A549 (cell line): ENCODE data around the gene TCOF1. TPM values are rescaled to one million over a fixed set of nuclear protein-coding genes. Genes with fewer than 3 reads are reported as not detected.

Experiments used
- ATAC-seq, 2 experiments: fragments of 200-7000 bp in 1 of 2; fragments of >200 bp in 1 of 2; cut with Nextera tagmentation in 1 of 2; cut with Tn5 transposase in 1 of 2; 3 replicates each; pipeline versions ENCODE4 v1.8.0 to v1.9.1; 2018 to 2020; ENCODE audit warnings: mild to moderate bottlenecking in 1 of 2, moderate library complexity in 1 of 2
- CTCF ChIA-PET: fragments of 300-600 bp; sonication (Branson Sonifier 250); formaldehyde crosslinking; extraction: SDS; loops from one replicate; lab custom pipeline; 2021; ENCODE audit warnings: antibody characterized with exemption, inconsistent platforms; lab: Yijun Ruan, JAX
- POLR2A ChIA-PET: fragments of 350-600 bp; formaldehyde crosslinking; extraction: SDS; loops from one replicate; lab custom pipeline; 2021; ENCODE audit warnings: antibody characterized with exemption, inconsistent platforms; lab: Yijun Ruan, JAX
- DNase-seq, 2 experiments: peaks; one replicate each; pipeline versions ENCODE4 v3.0.0 to v3.0.0-alpha.2; 2011 to 2016; ENCODE audit warnings: low read depth in 1 of 2, low spot score in 1 of 2
- FAIRE-seq: peaks from 2 replicates; lab custom pipeline; 2011; peaks lifted over from hg19 to GRCh38; lab: Jason Lieb, UNC
- H3K27ac ChIP-seq, 2 experiments: fragments of >200 bp; sonication (Bioruptor Twin); formaldehyde crosslinking; 3 replicates each; pipeline ENCODE4 v1.5.1; 2016 to 2017
- H3K4me1 ChIP-seq: fragments of >200 bp; sonication (Bioruptor Twin); formaldehyde crosslinking; 3 replicates; pipeline ENCODE4 v1.6.1; 2016
- H3K4me2 ChIP-seq: fragments of >200 bp; sonication (Bioruptor Twin); formaldehyde crosslinking; 3 replicates; pipeline ENCODE4 v1.6.1; 2016
- H3K4me3 ChIP-seq: fragments of >200 bp; sonication (Bioruptor Twin); formaldehyde crosslinking; 3 replicates; pipeline ENCODE4 v1.5.1; 2016
- H3K9me3 ChIP-seq: fragments of >200 bp; sonication (Bioruptor Twin); formaldehyde crosslinking; 3 replicates; pipeline ENCODE4 v1.6.1; 2016
- BHLHE40 ChIP-seq: IDR thresholded peaks from 2 replicates; pipeline ENCODE4 v1.6.1; 2012; ENCODE audit warnings: low read depth, low read length, inconsistent platforms
- CBX2 ChIP-seq: fragments of 200-600 bp; sonication (generic); IDR thresholded peaks from 2 replicates; pipeline ENCODE4 v1.6.1; 2016; ENCODE audit warnings: low read depth, mild to moderate bottlenecking, borderline replicate concordance
- CBX8 ChIP-seq: fragments of 200-600 bp; sonication (generic); IDR thresholded peaks from 2 replicates; pipeline ENCODE4 v1.6.1; 2016
- E2F6 ChIP-seq: IDR thresholded peaks from 2 replicates; pipeline ENCODE4 v1.6.1; 2012; ENCODE audit warnings: low read depth, borderline replicate concordance
- EHF ChIP-seq: fragments of 250-450 bp; sonication (Bioruptor Pico); IDR thresholded peaks from 2 replicates; pipeline ENCODE4 v1.5.0; 2020; ENCODE audit warnings: mild to moderate bottlenecking
- EHMT2 ChIP-seq: fragments of 200-600 bp; sonication (generic); IDR thresholded peaks from 2 replicates; pipeline ENCODE4 v1.6.1; 2016; ENCODE audit warnings: antibody characterized with exemption, low read depth, mild to moderate bottlenecking, moderate library complexity
- ESRRA ChIP-seq: fragments of 150-350 bp; IDR thresholded peaks from 2 replicates; pipeline ENCODE4 v1.6.1; 2014; ENCODE audit warnings: mild to moderate bottlenecking, low read length, borderline replicate concordance
- FOXS1 ChIP-seq: fragments of 250-450 bp; sonication (Bioruptor Pico); IDR thresholded peaks from 2 replicates; pipeline ENCODE4 v1.5.0; 2020; ENCODE audit warnings: mild to moderate bottlenecking, moderate library complexity
- HDAC2 ChIP-seq: fragments of 200-600 bp; sonication (generic); IDR thresholded peaks from 2 replicates; pipeline ENCODE4 v1.6.1; 2016
- HOXA7 ChIP-seq: fragments of 250-450 bp; sonication (Bioruptor Pico); IDR thresholded peaks from 2 replicates; pipeline ENCODE4 v1.5.0; 2020; ENCODE audit warnings: mild to moderate bottlenecking, moderate library complexity
- HOXB13 ChIP-seq: fragments of 250-450 bp; sonication (Bioruptor Pico); IDR thresholded peaks from 2 replicates; pipeline ENCODE4 v1.5.0; 2020; ENCODE audit warnings: low read depth, mild to moderate bottlenecking, moderate library complexity
- NPAS2 ChIP-seq: fragments of 250-450 bp; sonication (Bioruptor Pico); IDR thresholded peaks from 2 replicates; pipeline ENCODE4 v1.8.0; 2022; ENCODE audit warnings: mild to moderate bottlenecking, moderate library complexity, borderline replicate concordance
- POLR2A ChIP-seq: IDR thresholded peaks from 2 replicates; pipeline ENCODE4 v1.6.1; 2012; ENCODE audit warnings: mild to moderate bottlenecking, low read length
- RARB ChIP-seq: fragments of 250-450 bp; sonication (Bioruptor Pico); IDR thresholded peaks from 2 replicates; pipeline ENCODE4 v1.8.0; 2021; ENCODE audit warnings: mild to moderate bottlenecking, moderate library complexity
- RNF2 ChIP-seq: fragments of 200-600 bp; sonication (generic); IDR thresholded peaks from 2 replicates; pipeline ENCODE4 v1.6.1; 2016; ENCODE audit warnings: low read depth, mild to moderate bottlenecking, antibody characterized with exemption, moderate library complexity, borderline replicate concordance
- ZC3H11A ChIP-seq: fragments of 450-650 bp; IDR thresholded peaks from 2 replicates; pipeline ENCODE4 v1.6.1; 2014; ENCODE audit warnings: antibody characterized with exemption, mild to moderate bottlenecking
- ZNF302 ChIP-seq: fragments of 250-450 bp; sonication (Bioruptor Pico); IDR thresholded peaks from 2 replicates; pipeline ENCODE4 v1.9.0; 2021; ENCODE audit warnings: inconsistent platforms, mild to moderate bottlenecking, moderate library complexity
- WGBS: methylation state at CpG from one replicate; pipeline ENCODE4 v1.1.6; 2017; ENCODE audit errors: missing lambda C conversion rate; 5-methylcytosine and 5-hydroxymethylcytosine counted together
- polyA plus RNA-seq, 4 experiments: library from polyadenylated mRNA; depleted of rRNA in 3 of 4; stranded (reverse); fragments of >200 nt; fragmentation: RNase III in 1 of 4; extraction: RNeasy Plus Mini Kit Qiagen cat#74134 plus additional on column Dnase treatment in 1 of 4; gene quantifications; 2 replicates in 3 of 4; 3 replicates in 1 of 4; pipeline ENCODE4 v1.2.3, GENCODE V29; 2011 to 2017
- TF ChIP-seq, protein P1 (sequence below): fragments of >200 bp; sonication (Bioruptor Twin); formaldehyde crosslinking; IDR thresholded peaks from 3 replicates; pipeline ENCODE4 v1.6.1; 2016
- TF ChIP-seq, protein P2 (sequence below): IDR thresholded peaks from 2 replicates; pipeline ENCODE4 v1.6.1; 2012
- TF ChIP-seq, protein P3 (sequence below): fragments of >200 bp; sonication (Bioruptor Twin); formaldehyde crosslinking; IDR thresholded peaks from 2 replicates; pipeline ENCODE4 v1.6.1; 2016
- TF ChIP-seq, protein P4 (sequence below): fragments of 150-350 bp; IDR thresholded peaks from 2 replicates; pipeline ENCODE4 v1.6.1; 2014; ENCODE audit warnings: low read depth, mild to moderate bottlenecking, low read length

TCOF1 gene
- polyA plus RNA-seq, 2 of the 4 experiments (the other 2 are of a cell fraction): 17.5 to 47.1 TPM

DNA sequence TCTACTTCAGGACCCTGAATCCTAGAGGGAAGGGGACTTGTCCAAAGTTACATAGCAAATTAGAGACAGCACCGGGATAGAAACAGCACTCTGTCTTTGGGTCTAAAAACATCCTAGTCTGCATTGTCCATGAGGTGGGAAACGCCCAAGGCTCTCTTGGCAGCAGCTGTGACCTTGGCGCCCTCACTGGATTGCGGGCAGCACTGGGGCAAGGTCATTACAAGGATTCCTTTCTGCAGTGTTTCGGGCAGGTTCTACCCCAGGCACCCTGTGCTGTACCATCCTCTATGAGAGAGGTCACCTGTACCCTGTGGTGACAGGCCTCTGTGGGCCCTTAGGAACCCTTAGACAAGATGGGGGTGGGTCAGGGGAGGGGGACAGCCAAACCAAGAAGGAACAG is 46.6 kb downstream of the TCOF1 start:
- Histone ChIP-seq H3K4me3 (no peak overlapping the region), H3K9me3 (no peaks in the 10 kb centered on the region), H3K4me1 (no peaks in the 10 kb centered on the region), H3K4me2 (no peak overlapping the region), H3K27ac (no peak overlapping the region)
- TF ChIP-seq CBX2: no peak
- no peak for TF ChIP-seq ESRRA
- TF ChIP-seq HDAC2: no peak
- TF ChIP-seq, protein P1, sequence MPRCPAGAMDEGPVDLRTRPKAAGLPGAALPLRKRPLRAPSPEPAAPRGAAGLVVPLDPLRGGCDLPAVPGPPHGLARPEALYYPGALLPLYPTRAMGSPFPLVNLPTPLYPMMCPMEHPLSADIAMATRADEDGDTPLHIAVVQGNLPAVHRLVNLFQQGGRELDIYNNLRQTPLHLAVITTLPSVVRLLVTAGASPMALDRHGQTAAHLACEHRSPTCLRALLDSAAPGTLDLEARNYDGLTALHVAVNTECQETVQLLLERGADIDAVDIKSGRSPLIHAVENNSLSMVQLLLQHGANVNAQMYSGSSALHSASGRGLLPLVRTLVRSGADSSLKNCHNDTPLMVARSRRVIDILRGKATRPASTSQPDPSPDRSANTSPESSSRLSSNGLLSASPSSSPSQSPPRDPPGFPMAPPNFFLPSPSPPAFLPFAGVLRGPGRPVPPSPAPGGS: no peak
- TF ChIP-seq, protein P2, sequence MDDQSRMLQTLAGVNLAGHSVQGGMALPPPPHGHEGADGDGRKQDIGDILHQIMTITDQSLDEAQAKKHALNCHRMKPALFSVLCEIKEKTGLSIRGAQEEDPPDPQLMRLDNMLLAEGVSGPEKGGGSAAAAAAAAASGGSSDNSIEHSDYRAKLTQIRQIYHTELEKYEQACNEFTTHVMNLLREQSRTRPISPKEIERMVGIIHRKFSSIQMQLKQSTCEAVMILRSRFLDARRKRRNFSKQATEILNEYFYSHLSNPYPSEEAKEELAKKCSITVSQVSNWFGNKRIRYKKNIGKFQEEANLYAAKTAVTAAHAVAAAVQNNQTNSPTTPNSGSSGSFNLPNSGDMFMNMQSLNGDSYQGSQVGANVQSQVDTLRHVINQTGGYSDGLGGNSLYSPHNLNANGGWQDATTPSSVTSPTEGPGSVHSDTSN: no peak
- TF ChIP-seq BHLHE40: no peak
- TF ChIP-seq, protein P3, sequence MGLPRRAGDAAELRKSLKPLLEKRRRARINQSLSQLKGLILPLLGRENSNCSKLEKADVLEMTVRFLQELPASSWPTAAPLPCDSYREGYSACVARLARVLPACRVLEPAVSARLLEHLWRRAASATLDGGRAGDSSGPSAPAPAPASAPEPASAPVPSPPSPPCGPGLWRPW: no peak
- no peak for TF ChIP-seq FOXS1
- TF ChIP-seq EHF (CRISPR knock-in tag): no peak
- TF ChIP-seq, protein P4, sequence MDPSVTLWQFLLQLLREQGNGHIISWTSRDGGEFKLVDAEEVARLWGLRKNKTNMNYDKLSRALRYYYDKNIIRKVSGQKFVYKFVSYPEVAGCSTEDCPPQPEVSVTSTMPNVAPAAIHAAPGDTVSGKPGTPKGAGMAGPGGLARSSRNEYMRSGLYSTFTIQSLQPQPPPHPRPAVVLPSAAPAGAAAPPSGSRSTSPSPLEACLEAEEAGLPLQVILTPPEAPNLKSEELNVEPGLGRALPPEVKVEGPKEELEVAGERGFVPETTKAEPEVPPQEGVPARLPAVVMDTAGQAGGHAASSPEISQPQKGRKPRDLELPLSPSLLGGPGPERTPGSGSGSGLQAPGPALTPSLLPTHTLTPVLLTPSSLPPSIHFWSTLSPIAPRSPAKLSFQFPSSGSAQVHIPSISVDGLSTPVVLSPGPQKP: no peak
- POLR2A ChIA-PET: no interaction called here
- DNase-seq: no peak
- FAIRE-seq: no peak
- CTCF ChIA-PET: interaction anchor here (0.6 to 1.4 kb wide), 2 partner anchors 13 to 407 kb away, joined by 3 read pairs; no protein-coding TSS in a partner anchor
- ATAC-seq: no peak; a peak in 1 of 6 replicates
- WGBS: 64% methylated on average over 5 of the region's 5 CpGs

DNA sequence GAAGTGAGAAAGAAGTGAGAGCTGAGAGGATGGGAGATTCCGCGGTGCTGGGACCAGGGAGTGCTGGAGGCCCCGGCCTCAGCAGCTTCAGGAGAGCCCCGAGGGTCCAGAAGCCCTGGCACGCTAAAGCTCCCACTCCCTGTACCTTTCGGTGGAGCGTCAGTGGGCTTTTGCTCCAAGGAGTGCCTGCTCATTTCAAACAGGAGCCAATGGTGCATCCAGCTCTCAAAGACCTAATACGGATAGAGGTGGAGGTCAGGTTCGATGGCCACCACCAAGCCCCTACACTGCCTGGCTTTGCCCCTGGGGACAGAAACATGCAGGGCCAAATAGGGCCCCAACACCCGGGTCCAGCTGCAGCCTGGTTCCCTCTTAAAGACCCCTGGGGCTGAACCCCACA is 47.0 kb downstream of the TCOF1 start:
- Histone ChIP-seq H3K9me3 (no peaks in the 10 kb centered on the region), H3K4me1 (no peaks in the 10 kb centered on the region), H3K4me2 (no peak overlapping the region), H3K27ac (no peak overlapping the region), H3K4me3 (no peak overlapping the region)
- DNase-seq: no peak
- ATAC-seq: peak in 1 of 2 experiments; percentile 3; a peak in 1 of 6 replicates
- FAIRE-seq: no peak
- ChIA-PET POLR2A (no interaction called here), CTCF (interaction anchor here (0.9 to 1.7 kb wide), 3 partner anchors 24 to 132 kb away, joined by 3 to 4 read pairs (median 3); no protein-coding TSS in a partner anchor)
- WGBS: 86% methylated on average over 10 of the region's 10 CpGs
- TF ChIP-seq ZNF302 (CRISPR knock-in tag) (no peak), ZC3H11A (no peak)

DNA sequence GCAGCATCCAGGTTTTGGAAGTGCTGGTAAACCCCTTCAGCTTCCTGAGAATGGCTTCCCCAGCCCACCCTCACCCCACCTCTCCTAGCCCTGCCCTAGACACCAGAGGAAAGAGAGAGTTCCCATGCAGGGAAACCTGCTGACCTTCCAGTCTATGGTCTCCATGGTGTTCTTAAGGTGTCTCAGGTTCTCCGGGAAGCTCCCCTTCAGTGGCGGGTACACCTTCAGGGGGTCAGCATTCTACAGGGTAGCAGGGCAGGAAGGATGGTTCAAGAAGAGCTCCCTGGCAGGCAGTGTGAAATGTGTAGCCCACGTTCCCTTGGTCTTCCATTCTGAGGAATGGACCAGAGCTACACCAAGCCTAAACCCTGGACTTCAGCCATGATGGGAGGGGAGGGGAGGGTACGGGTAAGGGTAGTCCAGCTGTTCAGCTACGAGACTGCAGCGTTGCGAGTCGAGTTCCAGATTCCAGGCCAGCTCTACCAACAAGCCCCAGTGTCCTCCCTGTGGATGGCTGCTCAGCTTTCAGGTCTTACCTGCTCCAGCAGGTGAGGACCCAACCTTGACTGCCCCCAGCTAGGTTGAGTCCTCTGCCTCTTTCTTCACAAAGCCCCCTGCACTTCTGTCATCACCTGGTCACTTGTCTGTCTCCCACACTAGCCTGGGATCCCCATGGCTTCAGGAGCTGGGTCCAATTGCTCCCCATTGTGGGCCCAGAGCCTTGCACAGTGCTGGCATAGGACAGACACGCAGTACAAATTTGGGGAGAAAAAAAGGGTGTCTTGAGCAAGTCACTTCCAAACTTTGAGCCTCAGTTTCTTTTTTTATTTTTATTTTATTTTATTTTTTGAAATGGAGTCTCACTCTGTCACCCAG is 47.7 kb downstream of the TCOF1 start:
- Histone ChIP-seq H3K4me1 (peaks cover 3% of the 10 kb centered on the region), H3K4me2 (no peak overlapping the region)
- TF ChIP-seq BHLHE40: no peak
- TF ChIP-seq, all 56 proteins: peak for 0
- ChIA-PET CTCF (interaction anchor here (0.9 to 1.7 kb wide), 4 partner anchors 25 to 133 kb away, joined by 3 to 4 read pairs (median 4); no protein-coding TSS in a partner anchor), POLR2A (no interaction called here)
- WGBS: 86% methylated on average over 9 of the region's 9 CpGs
- DNase-seq (no peak), FAIRE-seq (no peak), ATAC-seq (no peak)
- H3K27ac ChIP-seq: no peak overlapping the region
- H3K9me3 ChIP-seq: no peaks in the 10 kb centered on the region
- no peak overlapping the region for H3K4me3 ChIP-seq

DNA sequence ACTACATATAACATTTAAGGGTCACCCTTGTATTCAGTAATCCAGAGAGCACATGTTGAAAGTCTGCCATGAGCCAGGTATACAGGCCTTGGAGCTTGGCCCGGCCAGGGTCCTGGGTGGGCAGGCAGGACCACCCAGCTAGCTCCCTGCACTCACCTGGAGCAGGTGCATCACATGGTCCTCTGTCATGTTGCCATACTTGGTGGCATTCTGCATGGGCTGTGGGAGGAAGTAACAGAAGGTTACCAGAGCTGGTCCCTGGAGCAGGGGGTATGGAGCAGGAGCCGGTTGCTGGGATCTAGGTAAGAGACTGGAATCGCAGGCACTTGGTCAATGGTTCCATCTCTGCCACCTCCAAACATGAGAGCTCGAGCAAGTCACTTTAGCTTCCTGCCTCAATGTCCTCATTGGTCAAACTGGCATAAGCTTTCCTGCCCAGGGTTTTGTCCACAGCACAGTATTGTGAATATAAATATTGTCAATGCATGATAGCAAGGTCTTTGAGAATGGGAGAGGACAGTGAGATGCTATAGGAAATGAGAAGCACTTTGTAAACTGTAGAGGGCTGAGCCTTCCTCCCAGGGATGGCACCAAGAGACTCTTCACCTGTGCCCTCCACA is 48.7 kb downstream of the TCOF1 start:
- ATAC-seq (no peak), DNase-seq (no peak), FAIRE-seq (no peak)
- TF ChIP-seq EHMT2 (no peak), E2F6 (no peak), POLR2A (no peak), NPAS2 (no peak), HOXB13 (CRISPR knock-in tag) (no peak), RARB (no peak), CBX8 (no peak), HOXA7 (CRISPR knock-in tag) (no peak), RNF2 (no peak)
- TF ChIP-seq, protein P4: no peak
- ChIA-PET CTCF (interaction anchor here (1.3 to 1.7 kb wide), 5 partner anchors 12 to 188 kb away, joined by 3 to 4 read pairs (median 4); no protein-coding TSS in a partner anchor), POLR2A (no interaction called here)
- Histone ChIP-seq H3K4me1 (peaks cover 4% of the 10 kb centered on the region), H3K27ac (no peak overlapping the region), H3K4me2 (no peak overlapping the region), H3K9me3 (no peaks in the 10 kb centered on the region), H3K4me3 (no peak overlapping the region)
- 81% methylated on average over 4 of the region's 4 CpGs for WGBS
